HG02870 (cell line): ENCODE measurements around the gene FABP3.
"Not testable (repeated sequence)": the region's sequence is repeated elsewhere in the genome, so short reads cannot be mapped to it uniquely, and the experiment has no call there.

Experiments
- ATAC-seq: cut with Tn5 transposase; IDR thresholded peaks from one replicate; pipeline ENCODE4 v1.9.1; 2021; ENCODE audit warnings: mild to moderate bottlenecking, moderate library complexity; ENCODE audit not compliant: unreplicated experiment

Gene FABP3

GRCh38 chr1:31399976-31400375 is 27.1 kb upstream of the FABP3 start:
- ATAC-seq: no peak

- ATAC-seq: no peak
These were observed 25.4 kb upstream of the FABP3 start for GRCh38 chr1:31398246-31398645.

GRCh38 chr1:31397360-31398095 is 24.7 kb upstream of the FABP3 start:
- ATAC-seq: no peak

- no peak for ATAC-seq
These were observed 23.9 kb upstream of the FABP3 start for GRCh38 chr1:31396633-31397351.

GRCh38 chr1:31394584-31395193 is 21.8 kb upstream of the FABP3 start:
- no peak for ATAC-seq

- no peak for ATAC-seq
These were observed 20.6 kb upstream of the FABP3 start for GRCh38 chr1:31393463-31393862.

GRCh38 chr1:31390071-31390470 is 17.2 kb upstream of the FABP3 start:
- no peak for ATAC-seq

- no peak for ATAC-seq
These were observed 16.7 kb upstream of the FABP3 start for GRCh38 chr1:31389616-31390015.

GRCh38 chr1:31387612-31388011 is 14.7 kb upstream of the FABP3 start:
- no peak for ATAC-seq

- ATAC-seq: not testable (repeated sequence)
These were observed 13.8 kb upstream of the FABP3 start for GRCh38 chr1:31386576-31387243.

- ATAC-seq: no peak
These were observed 11.1 kb upstream of the FABP3 start for GRCh38 chr1:31383967-31384366.

GRCh38 chr1:31382379-31382989 is 9.6 kb upstream of the FABP3 start:
- no peak for ATAC-seq

GRCh38 chr1:31381394-31382294 is 8.8 kb upstream of the FABP3 start:
- no peak for ATAC-seq

GRCh38 chr1:31380181-31380580 is 7.3 kb upstream of the FABP3 start:
- ATAC-seq: no peak

- no peak for ATAC-seq
These were observed 5.1 kb upstream of the FABP3 start for GRCh38 chr1:31378001-31378400.

GRCh38 chr1:31377364-31377863 is 4.5 kb upstream of the FABP3 start:
- ATAC-seq: no peak

- no peak for ATAC-seq
These were observed 3.7 kb upstream of the FABP3 start for GRCh38 chr1:31376375-31377134.

GRCh38 chr1:31374511-31375196 is 1.8 kb upstream of the FABP3 start:
- ATAC-seq: no peak
